Measurements from ENCODE around the gene GPR18.
"Not testable (repeated sequence)": the region's sequence is repeated elsewhere in the genome, so short reads cannot be mapped to it uniquely, and the experiment has no call there.

Gene GPR18

DNA sequence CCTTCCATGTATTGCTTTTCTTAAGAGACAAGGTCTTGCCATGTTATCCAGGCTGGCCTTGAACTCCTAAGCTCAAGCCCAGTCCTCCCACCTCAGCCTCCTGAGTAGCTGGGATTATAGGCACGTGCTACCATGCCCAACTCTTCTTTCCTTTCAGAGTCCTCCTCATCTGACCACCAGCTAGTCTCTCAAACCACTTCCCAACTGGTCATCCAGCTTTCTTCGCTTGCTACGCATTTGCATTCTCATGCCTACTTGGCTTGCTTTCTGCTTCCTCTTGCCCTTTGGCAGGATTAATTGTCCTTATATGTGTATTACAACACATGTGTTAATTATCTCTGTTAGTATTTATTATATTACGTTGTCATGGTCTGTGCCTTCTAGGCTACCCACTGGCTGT, 6.3 kb downstream of the GPR18 start:
- H3K27ac ChIP-seq (replicated peaks; ENCODE audit: low read length): no peak overlapping the region

DNA sequence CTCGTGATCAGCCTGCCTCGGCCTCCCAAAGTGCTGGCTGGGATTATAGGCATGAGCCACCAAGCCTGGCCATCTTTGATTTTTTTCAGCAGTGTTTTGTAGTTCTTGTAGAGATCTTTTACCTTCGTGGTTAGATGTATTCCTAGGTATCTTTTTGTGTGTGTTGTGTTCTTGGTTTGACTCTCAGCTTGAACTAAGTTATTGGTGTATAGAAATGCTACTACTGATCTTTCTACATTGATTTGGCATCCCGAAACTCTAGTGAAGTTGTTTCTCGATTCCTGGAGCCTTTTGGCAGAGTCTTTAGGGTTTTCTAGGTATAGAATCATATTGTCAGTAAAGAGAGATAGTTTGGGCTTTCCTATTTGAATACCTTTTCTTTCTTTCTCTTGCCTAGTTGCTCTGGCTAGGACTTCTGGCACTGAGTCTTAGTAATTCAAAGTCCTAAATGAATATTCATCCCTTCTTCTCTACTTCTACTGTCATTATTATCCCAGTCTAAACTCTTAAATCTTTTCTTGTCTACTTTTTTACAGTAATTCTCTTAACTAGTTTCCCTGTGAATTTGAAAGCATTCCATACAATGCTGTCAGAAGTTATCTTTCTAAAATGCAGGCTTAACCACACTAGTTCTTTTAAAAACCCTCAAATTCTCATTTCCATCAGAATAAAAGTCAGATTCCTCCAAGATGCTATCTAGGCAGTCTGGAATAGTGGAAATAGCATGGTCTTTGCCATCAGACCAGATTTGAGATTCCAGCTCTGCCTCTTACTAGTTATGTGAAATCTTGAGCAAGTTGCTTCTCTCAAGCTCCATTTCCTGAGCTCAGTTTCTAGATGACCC, 7.0 kb downstream of the GPR18 start:
- H2AFZ ChIP-seq (ENCODE audit: low read length): no peak overlapping the region
- no CpG with 5 or more reads among the region's 5 CpGs for WGBS, 2 donors (ENCODE audit: extremely low coverage in 2 of 2, insufficient read length in 2 of 2, insufficient replicate concordance in 1 of 2)

More for the DNA sequence above, 6.3 kb downstream of the GPR18 start:
- DNase-seq (ENCODE audit: low spot score): no peak
- Histone ChIP-seq H3K4me3 (ENCODE audit: low read length in 2 of 2) (no peak overlapping the region), H3K9ac (ENCODE audit: low read depth, low read length, poor library complexity) (no peak overlapping the region), H2BK15ac (ENCODE audit: low read length) (no peak overlapping the region), H2BK5ac (ENCODE audit: low read length) (no peak overlapping the region), H2BK120ac (ENCODE audit: low read depth, low read length) (no peak overlapping the region), H3K36me3 (replicated peaks in 1 of 2; ENCODE audit: control insufficient read depth in 2 of 2, insufficient read depth in 2 of 2, low read length in 2 of 2) (peaks cover 7 to 26% of the 10 kb centered on the region in 2 donors), H4K91ac (ENCODE audit: low read depth, low read length, poor library complexity) (no peak overlapping the region), H3K4me2 (ENCODE audit: insufficient read depth, low read length, poor library complexity, severe bottlenecking) (no peak overlapping the region), H2AK5ac (ENCODE audit: low read depth, low read length) (no peak overlapping the region), H3K9me3 (replicated peaks in 1 of 2; ENCODE audit: control insufficient read depth in 2 of 2, insufficient read depth in 1 of 2, low read depth in 1 of 2, low read length in 2 of 2) (no peaks in the 10 kb centered on the region), H3K27me3 (ENCODE audit: control insufficient read depth in 3 of 3, insufficient read depth in 3 of 3, low read depth in 1 of 3, low read length in 3 of 3) (no peaks in the 10 kb centered on the region), H3K23ac (ENCODE audit: low read depth, low read length, poor library complexity) (no peak overlapping the region), H2BK12ac (ENCODE audit: low read length) (no peak overlapping the region), H3K4me1 (ENCODE audit: control insufficient read depth in 2 of 2, insufficient read depth in 1 of 2, low read depth in 1 of 2, low read length in 2 of 2) (no peaks in the 10 kb centered on the region), H4K8ac (ENCODE audit: low read depth, low read length) (no peak overlapping the region), H2AFZ (ENCODE audit: low read length) (no peak overlapping the region), H3K79me1 (ENCODE audit: low read depth, low read length) (no peaks in the 10 kb centered on the region), H3K18ac (ENCODE audit: low read length) (no peak overlapping the region), H3K4ac (ENCODE audit: low read length) (no peak overlapping the region), H3K14ac (ENCODE audit: low read length) (no peak overlapping the region)
- no CpG with 5 or more reads among the region's 4 CpGs for WGBS, 2 donors (ENCODE audit: extremely low coverage in 2 of 2, insufficient read length in 2 of 2, insufficient replicate concordance in 1 of 2)

DNA sequence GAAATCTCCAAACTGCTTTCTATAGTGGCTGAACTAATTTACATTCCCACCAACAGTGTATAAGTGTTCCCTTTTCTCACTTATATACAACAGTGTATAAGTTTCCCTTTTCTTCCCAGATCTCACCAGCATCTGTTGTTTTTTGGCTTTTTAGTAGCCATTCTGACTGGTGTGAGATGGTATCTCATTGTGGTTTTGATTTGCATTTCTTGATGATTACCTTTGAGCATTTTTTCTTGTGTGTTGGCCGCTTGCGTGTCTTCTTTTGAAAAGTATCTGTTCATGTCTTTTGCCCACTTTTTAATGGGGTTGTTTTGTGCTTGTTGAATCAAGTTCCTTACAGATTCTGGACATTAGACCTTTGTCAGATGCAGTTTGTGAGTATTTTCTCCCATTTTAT, 8.6 kb downstream of the GPR18 start:
- WGBS, 2 donors (ENCODE audit: extremely low coverage in 2 of 2, insufficient read length in 2 of 2, insufficient replicate concordance in 1 of 2): no CpG with 5 or more reads among the region's 2 CpGs
- not testable (repeated sequence) for H3K4me2 ChIP-seq (ENCODE audit: insufficient read depth, low read length, poor library complexity, severe bottlenecking); H3K9ac ChIP-seq (ENCODE audit: low read depth, low read length, poor library complexity); H4K91ac ChIP-seq (ENCODE audit: low read depth, low read length, poor library complexity); H3K23ac ChIP-seq (ENCODE audit: low read depth, low read length, poor library complexity); H3K18ac ChIP-seq (ENCODE audit: low read length); H3K9me3 ChIP-seq (replicated peaks in 1 of 2; ENCODE audit: control insufficient read depth in 2 of 2, insufficient read depth in 1 of 2, low read depth in 1 of 2, low read length in 2 of 2); H2BK15ac ChIP-seq (ENCODE audit: low read length); H2BK12ac ChIP-seq (ENCODE audit: low read length); H2AK5ac ChIP-seq (ENCODE audit: low read depth, low read length); H2BK120ac ChIP-seq (ENCODE audit: low read depth, low read length); H3K4me3 ChIP-seq (ENCODE audit: low read length in 2 of 2); H4K8ac ChIP-seq (ENCODE audit: low read depth, low read length); H2BK5ac ChIP-seq (ENCODE audit: low read length); H3K79me1 ChIP-seq (ENCODE audit: low read depth, low read length); H3K4ac ChIP-seq (ENCODE audit: low read length); DNase-seq (ENCODE audit: low spot score); H3K4me1 ChIP-seq (ENCODE audit: control insufficient read depth in 2 of 2, insufficient read depth in 1 of 2, low read depth in 1 of 2, low read length in 2 of 2); H3K27me3 ChIP-seq (ENCODE audit: control insufficient read depth in 3 of 3, insufficient read depth in 3 of 3, low read depth in 1 of 3, low read length in 3 of 3); H2AFZ ChIP-seq (ENCODE audit: low read length); H3K27ac ChIP-seq (replicated peaks; ENCODE audit: low read length); H3K14ac ChIP-seq (ENCODE audit: low read length)
- peaks cover 0 to 22% of the 10 kb centered on the region in 2 donors for H3K36me3 ChIP-seq (replicated peaks in 1 of 2; ENCODE audit: control insufficient read depth in 2 of 2, insufficient read depth in 2 of 2, low read length in 2 of 2)

More for the DNA sequence above, 7.0 kb downstream of the GPR18 start:
- no peak overlapping the region for H3K4me3 ChIP-seq (ENCODE audit: low read length in 2 of 2)
- H2BK120ac ChIP-seq (ENCODE audit: low read depth, low read length): no peak overlapping the region
- no peak overlapping the region for H2AK5ac ChIP-seq (ENCODE audit: low read depth, low read length)
- no peak overlapping the region for H3K9ac ChIP-seq (ENCODE audit: low read depth, low read length, poor library complexity)
- no peak overlapping the region for H3K4ac ChIP-seq (ENCODE audit: low read length)
- no peak overlapping the region for H4K8ac ChIP-seq (ENCODE audit: low read depth, low read length)
- H3K27ac ChIP-seq (replicated peaks; ENCODE audit: low read length): no peak overlapping the region
- no peak overlapping the region for H2BK5ac ChIP-seq (ENCODE audit: low read length)
- H3K18ac ChIP-seq (ENCODE audit: low read length): no peak overlapping the region
- H3K23ac ChIP-seq (ENCODE audit: low read depth, low read length, poor library complexity): no peak overlapping the region
- H2BK12ac ChIP-seq (ENCODE audit: low read length): no peak overlapping the region
- no peaks in the 10 kb centered on the region for H3K4me1 ChIP-seq (ENCODE audit: control insufficient read depth in 2 of 2, insufficient read depth in 1 of 2, low read depth in 1 of 2, low read length in 2 of 2)
- DNase-seq (ENCODE audit: low spot score): no peak
- no peak overlapping the region for H3K14ac ChIP-seq (ENCODE audit: low read length)
- H3K4me2 ChIP-seq (ENCODE audit: insufficient read depth, low read length, poor library complexity, severe bottlenecking): no peak overlapping the region
- no peak overlapping the region for H4K91ac ChIP-seq (ENCODE audit: low read depth, low read length, poor library complexity)
- H3K79me1 ChIP-seq (ENCODE audit: low read depth, low read length): no peaks in the 10 kb centered on the region
- no peak overlapping the region for H2BK15ac ChIP-seq (ENCODE audit: low read length)
- no peaks in the 10 kb centered on the region for H3K27me3 ChIP-seq (ENCODE audit: control insufficient read depth in 3 of 3, insufficient read depth in 3 of 3, low read depth in 1 of 3, low read length in 3 of 3)
- peaks cover 6 to 29% of the 10 kb centered on the region in 2 donors for H3K36me3 ChIP-seq (replicated peaks in 1 of 2; ENCODE audit: control insufficient read depth in 2 of 2, insufficient read depth in 2 of 2, low read length in 2 of 2)
- no peaks in the 10 kb centered on the region for H3K9me3 ChIP-seq (replicated peaks in 1 of 2; ENCODE audit: control insufficient read depth in 2 of 2, insufficient read depth in 1 of 2, low read depth in 1 of 2, low read length in 2 of 2)

DNA sequence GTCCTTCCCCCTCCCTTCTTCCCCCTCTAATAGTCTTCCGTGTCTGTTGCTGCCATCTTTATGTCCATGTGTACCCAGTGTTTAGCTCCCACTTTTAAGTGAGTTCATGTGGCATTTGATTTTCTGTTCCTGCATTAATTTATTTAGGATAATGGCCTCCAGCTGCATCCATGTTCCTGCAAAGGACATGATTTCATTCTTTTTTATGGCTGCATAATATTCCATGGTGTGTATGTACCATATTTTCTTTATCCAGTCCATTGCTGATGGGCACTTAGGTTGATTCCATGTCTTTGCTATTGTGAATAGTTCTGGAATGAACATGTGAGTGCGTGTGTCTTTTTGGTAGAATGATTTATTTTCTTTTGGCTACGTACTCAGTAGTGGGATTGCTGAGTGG, 9.0 kb downstream of the GPR18 start:
- H3K79me1 ChIP-seq (ENCODE audit: low read depth, low read length); H4K8ac ChIP-seq (ENCODE audit: low read depth, low read length); DNase-seq (ENCODE audit: low spot score); H2BK15ac ChIP-seq (ENCODE audit: low read length); H2BK120ac ChIP-seq (ENCODE audit: low read depth, low read length); H2BK5ac ChIP-seq (ENCODE audit: low read length); H2AK5ac ChIP-seq (ENCODE audit: low read depth, low read length); H2BK12ac ChIP-seq (ENCODE audit: low read length); H3K9me3 ChIP-seq (replicated peaks in 1 of 2; ENCODE audit: control insufficient read depth in 2 of 2, insufficient read depth in 1 of 2, low read depth in 1 of 2, low read length in 2 of 2); H3K14ac ChIP-seq (ENCODE audit: low read length); H3K23ac ChIP-seq (ENCODE audit: low read depth, low read length, poor library complexity); H3K27me3 ChIP-seq (ENCODE audit: control insufficient read depth in 3 of 3, insufficient read depth in 3 of 3, low read depth in 1 of 3, low read length in 3 of 3); H3K27ac ChIP-seq (replicated peaks; ENCODE audit: low read length); H3K4me3 ChIP-seq (ENCODE audit: low read length in 2 of 2); H2AFZ ChIP-seq (ENCODE audit: low read length); H3K4me1 ChIP-seq (ENCODE audit: control insufficient read depth in 2 of 2, insufficient read depth in 1 of 2, low read depth in 1 of 2, low read length in 2 of 2); H4K91ac ChIP-seq (ENCODE audit: low read depth, low read length, poor library complexity); H3K9ac ChIP-seq (ENCODE audit: low read depth, low read length, poor library complexity); H3K4me2 ChIP-seq (ENCODE audit: insufficient read depth, low read length, poor library complexity, severe bottlenecking); H3K4ac ChIP-seq (ENCODE audit: low read length); H3K18ac ChIP-seq (ENCODE audit: low read length): not testable (repeated sequence)
- no CpG with 5 or more reads among the region's 3 CpGs for WGBS, 2 donors (ENCODE audit: extremely low coverage in 2 of 2, insufficient read length in 2 of 2, insufficient replicate concordance in 1 of 2)
- peaks cover 0 to 25% of the 10 kb centered on the region in 2 donors for H3K36me3 ChIP-seq (replicated peaks in 1 of 2; ENCODE audit: control insufficient read depth in 2 of 2, insufficient read depth in 2 of 2, low read length in 2 of 2)

All from neuronal stem cell (in vitro differentiated cells).